H1 (cell line): Measurements from ENCODE around the gene FRMPD2. TPM values are rescaled to one million over a fixed set of nuclear protein-coding genes. Genes with fewer than 3 reads are reported as not detected.
"Not testable (repeated sequence)": the region's sequence is repeated elsewhere in the genome, so short reads cannot be mapped to it uniquely, and the experiment has no call there.

Experiments
- CTCF ChIA-PET: fragments of 300-600 bp; sonication (Branson Sonifier 250); formaldehyde crosslinking; loops from one replicate; lab custom pipeline; 2021; ENCODE audit not compliant: partially characterized antibody; lab: Charles Lee
- POLR2A ChIA-PET: fragments of 300-600 bp; sonication (Branson Sonifier 250); formaldehyde crosslinking; loops from one replicate; lab custom pipeline; 2021; ENCODE audit warnings: inconsistent platforms; ENCODE audit not compliant: partially characterized antibody; lab: Charles Lee
- DNase-seq, 2 experiments: peaks; one replicate each; pipeline versions ENCODE4 v3.0.0 to v3.0.0-alpha.2; 2010 to 2022; ENCODE audit warnings: low spot score in 2 of 2, low read depth in 1 of 2, mixed read lengths in 1 of 2
- FAIRE-seq: peaks from 2 replicates; lab custom pipeline; 2011; peaks lifted over from hg19 to GRCh38; lab: Jason Lieb, UNC
- H2AFZ ChIP-seq: 2 replicates; pipeline ENCODE4 v1.8.1; 2012; ENCODE audit warnings: low read length, inconsistent platforms
- H2AK5ac ChIP-seq: 2 replicates; pipeline ENCODE4 v1.6.1; 2013; ENCODE audit warnings: low read depth, low read length
- H2BK120ac ChIP-seq: replicated peaks from 2 replicates; pipeline ENCODE3; 2013; ENCODE audit warnings: low read depth, low read length, inconsistent platforms
- H2BK12ac ChIP-seq: 2 replicates; pipeline ENCODE4 v1.6.1; 2013; ENCODE audit warnings: low read depth, low read length
- H2BK15ac ChIP-seq: 2 replicates; pipeline ENCODE4 v1.6.1; 2013; ENCODE audit warnings: low read length
- H2BK20ac ChIP-seq: 2 replicates; pipeline ENCODE4 v1.6.1; 2013; ENCODE audit warnings: low read length
- H2BK5ac ChIP-seq: 2 replicates; pipeline ENCODE4 v1.6.1; 2013; ENCODE audit warnings: low read depth, low read length
- H3K14ac ChIP-seq: 2 replicates; pipeline ENCODE4 v1.6.1; 2013; ENCODE audit warnings: inconsistent platforms; ENCODE audit not compliant: insufficient read length
- H3K18ac ChIP-seq: 2 replicates; pipeline ENCODE4 v1.6.1; 2013; ENCODE audit warnings: low read length; ENCODE audit errors: extremely low read depth
- H3K23ac ChIP-seq: 2 replicates; pipeline ENCODE4 v1.6.1; 2013; ENCODE audit warnings: inconsistent platforms; ENCODE audit not compliant: insufficient read length
- H3K23me2 ChIP-seq: 2 replicates; pipeline ENCODE4 v1.6.1; 2013; ENCODE audit warnings: low read depth, low read length
- H3K27ac ChIP-seq: 2 replicates; pipeline ENCODE4 v1.6.1; 2011; ENCODE audit warnings: low read depth, low read length, inconsistent platforms
- H3K27me3 ChIP-seq, 4 experiments: replicated peaks in 1 of 4; 1 replicate in 1 of 4; 2 replicates in 3 of 4; pipeline versions ENCODE4 v1.6.1 to v1.8.1; 2011 to 2013; ENCODE audit warnings: low read length in 3 of 4, mild to moderate bottlenecking in 3 of 4, inconsistent platforms in 2 of 4, mixed read lengths in 2 of 4, moderate library complexity in 1 of 4; ENCODE audit not compliant: control insufficient read depth in 3 of 4, insufficient read depth in 3 of 4; ENCODE audit errors: extremely low read depth in 1 of 4
- H3K36me3 ChIP-seq, 4 experiments: 2 replicates each; pipeline versions ENCODE4 v1.6.1 to v1.8.1; 2011 to 2013; ENCODE audit warnings: mild to moderate bottlenecking in 4 of 4, low read length in 3 of 4, moderate library complexity in 2 of 4, control low read depth in 1 of 4, inconsistent platforms in 1 of 4; ENCODE audit not compliant: insufficient read depth in 4 of 4, control insufficient read depth in 2 of 4
- H3K4ac ChIP-seq: replicated peaks from 2 replicates; pipeline ENCODE3; 2013; ENCODE audit warnings: low read length, low read depth, mixed read lengths, inconsistent platforms; ENCODE audit not compliant: insufficient read length
- H3K4me1 ChIP-seq, 4 experiments: replicated peaks in 1 of 4; 1 replicate in 1 of 4; 2 replicates in 3 of 4; pipeline versions ENCODE4 v1.6.1 to v1.8.1; 2011 to 2013; ENCODE audit warnings: low read length in 3 of 4, inconsistent platforms in 2 of 4, mixed read lengths in 1 of 4; ENCODE audit not compliant: insufficient read depth in 4 of 4, control insufficient read depth in 3 of 4
- H3K4me2 ChIP-seq, 2 experiments: 2 replicates each; pipeline versions ENCODE4 v1.6.1 to v1.8.1; 2011 to 2013; ENCODE audit warnings: low read depth in 2 of 2, low read length in 2 of 2, control low read depth in 1 of 2, inconsistent platforms in 1 of 2, mild to moderate bottlenecking in 1 of 2; ENCODE audit not compliant: insufficient read depth in 1 of 2
- H3K4me3 ChIP-seq, 4 experiments: fragments of 200-600, 300-600 bp in 1 of 4; sonication (generic), shearing (Covaris generic), sonication (Bioruptor Twin) in 1 of 4; 2 replicates each; pipeline versions ENCODE4 v1.5.1 to v1.8.1; 2011 to 2016; ENCODE audit warnings: low read length in 4 of 4, low read depth in 3 of 4, control low read depth in 2 of 4, inconsistent platforms in 2 of 4, mild to moderate bottlenecking in 2 of 4, mixed read lengths in 1 of 4, moderate library complexity in 1 of 4; ENCODE audit not compliant: insufficient read depth in 2 of 4; ENCODE audit errors: extremely low read depth in 1 of 4
- H3K56ac ChIP-seq: replicated peaks from 2 replicates; pipeline ENCODE3; 2013; ENCODE audit warnings: low read depth, mild to moderate bottlenecking, mixed read lengths, low read length, inconsistent platforms; ENCODE audit not compliant: insufficient read length
- H3K79me1 ChIP-seq: 2 replicates; pipeline ENCODE4 v1.6.1; 2013; ENCODE audit warnings: low read depth, low read length, control low read depth
- H3K79me2 ChIP-seq, 2 experiments: 2 replicates each; pipeline versions ENCODE4 v1.6.1 to v1.8.1; 2012 to 2013; ENCODE audit warnings: low read length in 2 of 2, mild to moderate bottlenecking in 2 of 2, inconsistent platforms in 1 of 2; ENCODE audit not compliant: insufficient read depth in 2 of 2, control insufficient read depth in 1 of 2
- H3K9ac ChIP-seq, 4 experiments: replicated peaks in 1 of 4; 1 replicate in 1 of 4; 2 replicates in 3 of 4; pipeline versions ENCODE4 v1.6.1 to v1.8.1; 2011 to 2013; ENCODE audit warnings: low read depth in 3 of 4, low read length in 3 of 4, control low read depth in 2 of 4, mild to moderate bottlenecking in 2 of 4, moderate library complexity in 2 of 4, inconsistent platforms in 1 of 4; ENCODE audit errors: extremely low read depth in 1 of 4
- H3K9me3 ChIP-seq, 2 experiments: 2 replicates each; pipeline versions ENCODE4 v1.6.1 to v1.8.1; 2012 to 2013; ENCODE audit warnings: mild to moderate bottlenecking in 2 of 2, moderate library complexity in 2 of 2, control low read depth in 1 of 2, inconsistent platforms in 1 of 2, low read depth in 1 of 2, low read length in 1 of 2, mixed read lengths in 1 of 2; ENCODE audit not compliant: insufficient read depth in 2 of 2
- H4K20me1 ChIP-seq, 2 experiments: replicated peaks in 1 of 2; 2 replicates each; pipeline versions ENCODE3 to v1.8.1; 2011 to 2013; ENCODE audit warnings: inconsistent platforms in 2 of 2, low read length in 2 of 2, mild to moderate bottlenecking in 1 of 2; ENCODE audit not compliant: insufficient read depth in 2 of 2, control insufficient read depth in 1 of 2
- H4K5ac ChIP-seq: 2 replicates; pipeline ENCODE4 v1.6.1; 2013; ENCODE audit warnings: low read length, low read depth, mixed read lengths, inconsistent platforms; ENCODE audit not compliant: insufficient read length
- H4K8ac ChIP-seq: 2 replicates; pipeline ENCODE4 v1.8.0; 2013; ENCODE audit warnings: mild to moderate bottlenecking, moderate library complexity, low read length, inconsistent platforms; ENCODE audit not compliant: insufficient read depth; ENCODE audit errors: extremely low read depth
- H4K91ac ChIP-seq: replicated peaks from 2 replicates; pipeline ENCODE3; 2013; ENCODE audit warnings: low read length, mixed read lengths, inconsistent platforms; ENCODE audit not compliant: insufficient read length
- WGBS, 2 experiments: shearing (Covaris generic) in 1 of 2; methylation state at CpG; one replicate each; pipeline versions ENCODE4 v1.1.6 to v1.1.7; 2013 to 2015; ENCODE audit warnings: low lambda C conversion rate in 2 of 2, mixed read lengths in 2 of 2, inconsistent platforms in 1 of 2, low coverage in 1 of 2, missing lambda C conversion rate in 1 of 2; ENCODE audit not compliant: insufficient replicate concordance in 2 of 2, insufficient coverage in 1 of 2, insufficient read length in 1 of 2; ENCODE audit errors: extremely low coverage in 1 of 2, missing lambda C conversion rate in 1 of 2; 5-methylcytosine and 5-hydroxymethylcytosine counted together
- polyA plus RNA-seq, 7 experiments: library from polyadenylated mRNA; depleted of rRNA in 3 of 7; stranded (reverse) in 5 of 7; unstranded in 2 of 7; fragments of >200 nt in 5 of 7; fragments of 200-250 nt in 2 of 7; gene quantifications; 1 replicate in 5 of 7; 2 replicates in 1 of 7; 4 replicates in 1 of 7; pipeline versions ENCODE4 v1.2.1 to v1.2.3, GENCODE V29; 2011 to 2013; ENCODE audit warnings: missing spikeins in 2 of 7, mixed read lengths in 2 of 7
- total RNA-seq: library from RNA; stranded (reverse); fragmentation: NEBNext Ultra II Directional; extraction: Animal tissue kit (Norgen Biotek cat#: 25700); gene quantifications from 2 replicates; pipeline ENCODE4 v1.2.1, GENCODE V29; 2021

The FRMPD2 gene
- total and polyA plus RNA-seq, 2 of the 8 experiments (the other 6 are each of a cell fraction or from before 2014, with no cell fraction given) = 0.07 to 0.47 TPM

- H2BK20ac ChIP-seq, DNase-seq, H3K4me1 ChIP-seq, H4K91ac ChIP-seq, H2AK5ac ChIP-seq, H3K4me2 ChIP-seq, H2AFZ ChIP-seq, H2BK12ac ChIP-seq, H3K9me3 ChIP-seq, H3K79me2 ChIP-seq, POLR2A ChIA-PET, H3K4ac ChIP-seq, H2BK5ac ChIP-seq, CTCF ChIA-PET, H3K4me3 ChIP-seq, H3K36me3 ChIP-seq, H4K5ac ChIP-seq, H2BK15ac ChIP-seq, H3K79me1 ChIP-seq, FAIRE-seq, H2BK120ac ChIP-seq, H3K56ac ChIP-seq, H3K23ac ChIP-seq, H3K14ac ChIP-seq, H4K8ac ChIP-seq, H3K23me2 ChIP-seq, H3K27me3 ChIP-seq, H3K9ac ChIP-seq, H4K20me1 ChIP-seq, H3K18ac ChIP-seq, H3K27ac ChIP-seq: not testable (repeated sequence)
- WGBS, 2 experiments = no CpG with 5 or more reads among the region's 3 CpGs
These were observed 164.2 kb downstream of the FRMPD2 start for GRCh38 chr10:48110277-48110676.

Other genes with a start within 250 kb of the FRMPD2 start
- 70.7 and 71.3 TPM in 2 replicates for gene MAPK8, start 32.0 kb upstream of the FRMPD2 start, total RNA-seq
- gene MAPK8, start 32.0 kb upstream of the FRMPD2 start, polyA plus RNA-seq (2011; rRNA removed) = 18.2 and 23.3 TPM in 2 replicates